Measurements from ENCODE around the gene LRBA. TPM values are rescaled to one million over a fixed set of nuclear protein-coding genes. Genes with fewer than 3 reads are reported as not detected.

LRBA gene
- total and polyA plus RNA-seq, 9 of the 15 experiments (the other 6 are each of a cell fraction or from before 2014, with no cell fraction given) = 24.2 to 88.7 (median 59.7) TPM

DNA sequence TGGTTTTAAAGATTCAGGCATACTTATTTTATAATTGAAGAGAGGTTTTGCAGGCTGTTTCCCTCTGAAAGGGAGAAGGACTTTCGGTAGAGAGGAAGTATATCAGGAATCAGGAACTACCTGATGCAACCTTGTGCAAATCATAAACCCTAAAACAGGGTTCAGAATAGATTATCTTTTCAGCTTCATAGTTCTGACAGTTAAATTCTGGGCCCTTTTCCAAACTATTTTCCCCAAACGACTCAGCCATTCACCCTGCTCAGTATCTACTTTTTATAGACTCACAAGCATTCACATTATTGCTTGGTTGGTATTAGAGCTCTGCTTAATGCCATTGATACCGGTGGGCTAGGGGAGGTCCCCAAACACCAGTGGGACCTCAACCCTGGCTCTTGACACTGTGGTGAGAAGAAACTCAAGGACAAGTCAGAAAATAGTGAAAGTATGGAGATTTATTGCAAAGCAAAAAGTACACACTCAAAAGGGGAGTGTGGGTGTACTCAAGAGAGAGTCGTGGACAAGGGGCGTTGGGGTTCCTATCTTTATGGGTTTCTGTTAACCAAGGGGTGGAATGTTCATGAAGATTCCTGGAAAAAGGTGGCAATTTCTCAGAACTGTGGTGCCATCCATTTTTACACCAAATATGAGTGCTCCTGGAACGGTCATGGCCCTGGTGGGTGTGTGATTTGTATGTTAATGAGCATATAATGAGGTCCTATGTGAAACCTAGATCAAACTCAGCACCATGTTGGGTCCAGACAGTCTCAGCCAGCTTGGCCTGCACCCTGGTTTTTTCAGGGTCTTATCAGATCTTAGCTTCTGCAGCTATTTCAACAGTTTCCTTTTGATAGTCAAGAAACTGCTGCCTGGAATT, 698.5 kb downstream of the LRBA start (continued):
- TF ChIP-seq, protein P1, sequence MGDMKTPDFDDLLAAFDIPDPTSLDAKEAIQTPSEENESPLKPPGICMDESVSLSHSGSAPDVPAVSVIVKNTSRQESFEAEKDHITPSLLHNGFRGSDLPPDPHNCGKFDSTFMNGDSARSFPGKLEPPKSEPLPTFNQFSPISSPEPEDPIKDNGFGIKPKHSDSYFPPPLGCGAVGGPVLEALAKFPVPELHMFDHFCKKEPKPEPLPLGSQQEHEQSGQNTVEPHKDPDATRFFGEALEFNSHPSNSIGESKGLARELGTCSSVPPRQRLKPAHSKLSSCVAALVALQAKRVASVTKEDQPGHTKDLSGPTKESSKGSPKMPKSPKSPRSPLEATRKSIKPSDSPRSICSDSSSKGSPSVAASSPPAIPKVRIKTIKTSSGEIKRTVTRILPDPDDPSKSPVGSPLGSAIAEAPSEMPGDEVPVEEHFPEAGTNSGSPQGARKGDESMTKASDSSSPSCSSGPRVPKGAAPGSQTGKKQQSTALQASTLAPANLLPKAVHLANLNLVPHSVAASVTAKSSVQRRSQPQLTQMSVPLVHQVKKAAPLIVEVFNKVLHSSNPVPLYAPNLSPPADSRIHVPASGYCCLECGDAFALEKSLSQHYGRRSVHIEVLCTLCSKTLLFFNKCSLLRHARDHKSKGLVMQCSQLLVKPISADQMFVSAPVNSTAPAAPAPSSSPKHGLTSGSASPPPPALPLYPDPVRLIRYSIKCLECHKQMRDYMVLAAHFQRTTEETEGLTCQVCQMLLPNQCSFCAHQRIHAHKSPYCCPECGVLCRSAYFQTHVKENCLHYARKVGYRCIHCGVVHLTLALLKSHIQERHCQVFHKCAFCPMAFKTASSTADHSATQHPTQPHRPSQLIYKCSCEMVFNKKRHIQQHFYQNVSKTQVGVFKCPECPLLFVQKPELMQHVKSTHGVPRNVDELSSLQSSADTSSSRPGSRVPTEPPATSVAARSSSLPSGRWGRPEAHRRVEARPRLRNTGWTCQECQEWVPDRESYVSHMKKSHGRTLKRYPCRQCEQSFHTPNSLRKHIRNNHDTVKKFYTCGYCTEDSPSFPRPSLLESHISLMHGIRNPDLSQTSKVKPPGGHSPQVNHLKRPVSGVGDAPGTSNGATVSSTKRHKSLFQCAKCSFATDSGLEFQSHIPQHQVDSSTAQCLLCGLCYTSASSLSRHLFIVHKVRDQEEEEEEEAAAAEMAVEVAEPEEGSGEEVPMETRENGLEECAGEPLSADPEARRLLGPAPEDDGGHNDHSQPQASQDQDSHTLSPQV (IDR thresholded peaks at IDR 0.05) = peak; percentile 72
- TF ChIP-seq, protein P2, sequence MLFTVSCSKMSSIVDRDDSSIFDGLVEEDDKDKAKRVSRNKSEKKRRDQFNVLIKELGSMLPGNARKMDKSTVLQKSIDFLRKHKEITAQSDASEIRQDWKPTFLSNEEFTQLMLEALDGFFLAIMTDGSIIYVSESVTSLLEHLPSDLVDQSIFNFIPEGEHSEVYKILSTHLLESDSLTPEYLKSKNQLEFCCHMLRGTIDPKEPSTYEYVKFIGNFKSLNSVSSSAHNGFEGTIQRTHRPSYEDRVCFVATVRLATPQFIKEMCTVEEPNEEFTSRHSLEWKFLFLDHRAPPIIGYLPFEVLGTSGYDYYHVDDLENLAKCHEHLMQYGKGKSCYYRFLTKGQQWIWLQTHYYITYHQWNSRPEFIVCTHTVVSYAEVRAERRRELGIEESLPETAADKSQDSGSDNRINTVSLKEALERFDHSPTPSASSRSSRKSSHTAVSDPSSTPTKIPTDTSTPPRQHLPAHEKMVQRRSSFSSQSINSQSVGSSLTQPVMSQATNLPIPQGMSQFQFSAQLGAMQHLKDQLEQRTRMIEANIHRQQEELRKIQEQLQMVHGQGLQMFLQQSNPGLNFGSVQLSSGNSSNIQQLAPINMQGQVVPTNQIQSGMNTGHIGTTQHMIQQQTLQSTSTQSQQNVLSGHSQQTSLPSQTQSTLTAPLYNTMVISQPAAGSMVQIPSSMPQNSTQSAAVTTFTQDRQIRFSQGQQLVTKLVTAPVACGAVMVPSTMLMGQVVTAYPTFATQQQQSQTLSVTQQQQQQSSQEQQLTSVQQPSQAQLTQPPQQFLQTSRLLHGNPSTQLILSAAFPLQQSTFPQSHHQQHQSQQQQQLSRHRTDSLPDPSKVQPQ (CRISPR knock-in tag; IDR thresholded peaks at IDR 0.05; ENCODE audit: borderline replicate concordance) = no peak
- TF ChIP-seq STAT5A (IDR thresholded peaks at IDR 0.05; ENCODE audit: borderline replicate concordance, low read length) = peak; percentile 65; the same call in 1 of the 2 replicates
- TF ChIP-seq ZNF778 (CRISPR knock-in tag; IDR thresholded peaks at IDR 0.05) = no peak
- no peak for TF ChIP-seq NFXL1 (CRISPR knock-in tag; IDR thresholded peaks at IDR 0.05)
- TF ChIP-seq ZNF586 (CRISPR knock-in tag; conservative IDR thresholded peaks at IDR 0.05) = 0 out of 2 replicates have a peak, but pooled peaks have one; percentile 69
- TF ChIP-seq ETS2 (tag; IDR thresholded peaks at IDR 0.05; ENCODE audit: borderline replicate concordance, poor library complexity, severe bottlenecking) = no peak
- TF ChIP-seq ZNF282 (CRISPR knock-in tag; IDR thresholded peaks at IDR 0.05) = no peak
- no peak for TF ChIP-seq PREB (CRISPR knock-in tag; IDR thresholded peaks at IDR 0.05)
- TF ChIP-seq THRAP3 (IDR thresholded peaks at IDR 0.05; ENCODE audit: borderline replicate concordance) = no peak
- TF ChIP-seq, protein P3, sequence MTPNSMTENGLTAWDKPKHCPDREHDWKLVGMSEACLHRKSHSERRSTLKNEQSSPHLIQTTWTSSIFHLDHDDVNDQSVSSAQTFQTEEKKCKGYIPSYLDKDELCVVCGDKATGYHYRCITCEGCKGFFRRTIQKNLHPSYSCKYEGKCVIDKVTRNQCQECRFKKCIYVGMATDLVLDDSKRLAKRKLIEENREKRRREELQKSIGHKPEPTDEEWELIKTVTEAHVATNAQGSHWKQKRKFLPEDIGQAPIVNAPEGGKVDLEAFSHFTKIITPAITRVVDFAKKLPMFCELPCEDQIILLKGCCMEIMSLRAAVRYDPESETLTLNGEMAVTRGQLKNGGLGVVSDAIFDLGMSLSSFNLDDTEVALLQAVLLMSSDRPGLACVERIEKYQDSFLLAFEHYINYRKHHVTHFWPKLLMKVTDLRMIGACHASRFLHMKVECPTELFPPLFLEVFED (CRISPR knock-in tag; conservative IDR thresholded peaks at IDR 0.05) = no peak
- TF ChIP-seq, protein P4, sequence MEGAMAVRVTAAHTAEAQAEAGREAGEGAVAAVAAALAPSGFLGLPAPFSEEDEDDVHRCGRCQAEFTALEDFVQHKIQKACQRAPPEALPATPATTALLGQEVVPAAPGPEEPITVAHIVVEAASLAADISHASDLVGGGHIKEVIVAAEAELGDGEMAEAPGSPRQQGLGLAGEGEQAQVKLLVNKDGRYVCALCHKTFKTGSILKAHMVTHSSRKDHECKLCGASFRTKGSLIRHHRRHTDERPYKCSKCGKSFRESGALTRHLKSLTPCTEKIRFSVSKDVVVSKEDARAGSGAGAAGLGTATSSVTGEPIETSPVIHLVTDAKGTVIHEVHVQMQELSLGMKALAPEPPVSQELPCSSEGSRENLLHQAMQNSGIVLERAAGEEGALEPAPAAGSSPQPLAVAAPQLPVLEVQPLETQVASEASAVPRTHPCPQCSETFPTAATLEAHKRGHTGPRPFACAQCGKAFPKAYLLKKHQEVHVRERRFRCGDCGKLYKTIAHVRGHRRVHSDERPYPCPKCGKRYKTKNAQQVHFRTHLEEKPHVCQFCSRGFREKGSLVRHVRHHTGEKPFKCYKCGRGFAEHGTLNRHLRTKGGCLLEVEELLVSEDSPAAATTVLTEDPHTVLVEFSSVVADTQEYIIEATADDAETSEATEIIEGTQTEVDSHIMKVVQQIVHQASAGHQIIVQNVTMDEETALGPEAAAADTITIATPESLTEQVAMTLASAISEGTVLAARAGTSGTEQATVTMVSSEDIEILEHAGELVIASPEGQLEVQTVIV (CRISPR knock-in tag; IDR thresholded peaks at IDR 0.05; ENCODE audit: borderline replicate concordance) = 0 out of 2 replicates have a peak, but pooled peaks have one; percentile 27
- no peak; a peak in 1 of 4 replicates for TF ChIP-seq ARNT (IDR thresholded peaks at IDR 0.05)
- peak; percentile 87; the same call in 1 of the 2 replicates for TF ChIP-seq ZNF584 (CRISPR knock-in tag; IDR thresholded peaks at IDR 0.05; ENCODE audit: low read depth)

Measured in K562 (cell line).